ENCODE results near the gene SNX8.

SNX8 gene

GRCh38 chr7:2290877-2291276, 23.4 kb downstream of the SNX8 start:
- TF ChIP-seq GATA1 (IDR thresholded peaks at IDR 0.05; ENCODE audit: low read depth, low read length), result no peak
- no peak for TF ChIP-seq POLR2A (IDR thresholded peaks at IDR 0.05; ENCODE audit: low read length)
- DNase-seq, result no peak

DNA sequence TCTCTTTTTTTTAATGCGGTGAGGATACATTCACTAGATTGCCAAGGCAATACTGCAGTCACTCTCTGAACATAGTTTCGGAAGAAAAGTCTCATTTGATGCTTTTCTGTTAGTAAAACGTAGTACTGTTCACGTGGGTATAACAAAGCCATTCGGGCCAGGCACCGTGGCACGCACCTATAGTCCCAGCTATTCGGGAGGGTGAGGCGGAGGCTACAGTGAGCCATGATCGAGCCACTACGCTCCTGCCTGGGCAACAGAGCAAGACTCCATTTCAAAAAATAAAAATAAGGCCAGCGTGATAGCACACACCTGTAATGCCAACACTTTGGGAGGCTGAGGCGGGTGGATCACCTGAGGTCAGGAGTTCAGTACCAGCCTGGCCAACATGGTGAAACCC, 24.6 kb downstream of the SNX8 start:
- DNase-seq, result no peak
- TF ChIP-seq GATA1 (IDR thresholded peaks at IDR 0.05; ENCODE audit: low read depth, low read length) (no peak), POLR2A (IDR thresholded peaks at IDR 0.05; ENCODE audit: low read length) (no peak)

- TF ChIP-seq GATA1 (IDR thresholded peaks at IDR 0.05; ENCODE audit: low read depth, low read length) (no peak), POLR2A (IDR thresholded peaks at IDR 0.05; ENCODE audit: low read length) (no peak)
- DNase-seq, result no peak
Observed at GRCh38 chr7:2289111-2289586, 25.1 kb downstream of the SNX8 start.

DNA sequence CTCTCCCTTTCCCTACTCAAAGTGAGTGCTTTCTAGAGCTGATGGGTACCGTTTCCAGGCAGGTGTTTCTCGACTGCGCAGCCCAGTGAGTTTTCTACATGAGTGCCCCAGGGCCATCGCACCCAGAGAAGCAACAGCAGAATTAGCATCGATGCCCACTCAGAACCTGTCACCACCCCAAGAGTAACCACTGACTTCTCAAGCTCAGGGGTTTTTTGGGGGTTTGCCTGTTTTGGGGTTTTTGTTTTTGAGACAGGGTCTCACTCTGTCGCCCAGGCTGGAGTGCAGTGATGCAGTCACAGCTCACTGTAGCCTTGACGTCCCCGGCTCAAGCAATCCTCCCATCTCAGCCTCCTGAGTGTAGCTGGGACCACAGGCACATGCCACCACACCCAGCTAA, 25.7 kb downstream of the SNX8 start:
- no peak for DNase-seq
- TF ChIP-seq POLR2A (IDR thresholded peaks at IDR 0.05; ENCODE audit: low read length) (no peak), GATA1 (IDR thresholded peaks at IDR 0.05; ENCODE audit: low read depth, low read length) (no peak)

- DNase-seq, result no peak
- TF ChIP-seq POLR2A (IDR thresholded peaks at IDR 0.05; ENCODE audit: low read length) (no peak), GATA1 (IDR thresholded peaks at IDR 0.05; ENCODE audit: low read depth, low read length) (no peak)
Observed at GRCh38 chr7:2287745-2288144, 26.5 kb downstream of the SNX8 start.

DNA sequence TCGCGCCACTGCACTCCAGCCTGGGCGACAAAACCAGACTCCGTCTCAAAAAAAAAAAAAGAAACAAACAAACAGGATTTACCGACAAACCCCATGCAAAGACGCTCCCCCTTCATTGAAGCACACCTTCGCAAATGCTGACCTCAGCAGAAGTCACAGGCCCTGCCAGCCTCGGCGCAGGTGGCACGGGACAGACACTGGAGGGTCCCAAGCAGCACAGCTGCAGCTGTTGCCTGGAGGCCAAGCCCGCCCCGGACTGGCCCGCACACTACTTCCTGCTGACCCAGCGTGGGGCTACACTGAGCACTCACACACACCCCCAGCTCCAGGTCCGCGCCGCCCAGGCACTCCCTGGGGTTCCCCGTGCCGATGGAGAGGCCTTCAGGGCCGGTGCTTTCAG, 31.2 kb downstream of the SNX8 start:
- no peak for TF ChIP-seq GATA1 (IDR thresholded peaks at IDR 0.05; ENCODE audit: low read depth, low read length)
- no peak for TF ChIP-seq POLR2A (IDR thresholded peaks at IDR 0.05; ENCODE audit: low read length)
- no peak for DNase-seq

DNA sequence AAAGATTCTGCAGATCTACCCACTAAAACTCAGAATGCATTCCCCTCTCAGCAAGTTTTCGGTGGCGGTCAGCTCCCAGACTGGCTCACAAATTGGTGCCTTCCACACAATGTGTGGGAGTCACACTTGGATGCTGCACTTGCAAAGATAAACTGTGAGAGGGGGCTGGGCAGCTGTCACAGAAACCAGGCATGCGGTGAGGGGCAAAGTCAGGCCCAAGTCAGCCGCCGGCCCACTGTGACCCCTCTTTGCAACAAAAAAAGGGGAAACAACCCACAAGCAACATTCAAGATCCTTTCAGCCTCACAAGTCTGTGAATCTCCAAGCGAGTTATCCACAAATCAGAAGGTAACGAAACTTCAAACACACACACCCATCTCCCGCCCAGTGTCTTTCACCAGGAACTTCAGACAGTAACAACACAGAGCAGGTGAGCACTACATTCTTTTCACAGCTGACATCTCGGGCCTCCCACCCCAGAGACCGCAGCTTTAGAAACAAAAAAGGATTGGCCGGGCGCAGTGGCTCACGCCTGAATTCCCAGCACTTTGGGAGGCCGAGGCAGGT, 32.0 kb downstream of the SNX8 start:
- TF ChIP-seq POLR2A (IDR thresholded peaks at IDR 0.05; ENCODE audit: low read length) (no peak), GATA1 (IDR thresholded peaks at IDR 0.05; ENCODE audit: low read depth, low read length) (no peak)
- DNase-seq, result no peak

- TF ChIP-seq POLR2A (IDR thresholded peaks at IDR 0.05; ENCODE audit: low read length) (no peak), GATA1 (IDR thresholded peaks at IDR 0.05; ENCODE audit: low read depth, low read length) (no peak)
- no peak for DNase-seq
Observed at GRCh38 chr7:2281541-2281940, 32.7 kb downstream of the SNX8 start.

DNA sequence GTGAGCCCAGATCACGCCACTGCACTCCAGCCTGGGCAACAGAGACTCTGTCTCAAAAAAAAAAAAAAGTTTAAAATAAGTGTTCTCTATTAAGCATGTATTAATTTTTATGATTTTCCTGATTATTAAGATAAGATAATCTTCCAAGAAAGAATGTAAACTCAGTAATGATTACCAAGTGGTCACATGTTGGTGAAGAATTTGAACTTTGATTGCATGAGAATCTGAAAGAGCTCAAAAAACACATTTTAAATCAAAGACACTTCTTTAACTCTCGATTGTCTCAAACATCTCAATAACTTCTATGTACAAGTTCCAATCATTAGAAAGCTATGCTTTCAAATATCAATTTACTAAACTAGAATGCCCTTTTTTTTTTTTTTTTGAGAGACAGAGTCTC, 33.8 kb downstream of the SNX8 start:
- TF ChIP-seq GATA1 (IDR thresholded peaks at IDR 0.05; ENCODE audit: low read depth, low read length), result no peak
- no peak for TF ChIP-seq POLR2A (IDR thresholded peaks at IDR 0.05; ENCODE audit: low read length)
- no peak for DNase-seq

DNA sequence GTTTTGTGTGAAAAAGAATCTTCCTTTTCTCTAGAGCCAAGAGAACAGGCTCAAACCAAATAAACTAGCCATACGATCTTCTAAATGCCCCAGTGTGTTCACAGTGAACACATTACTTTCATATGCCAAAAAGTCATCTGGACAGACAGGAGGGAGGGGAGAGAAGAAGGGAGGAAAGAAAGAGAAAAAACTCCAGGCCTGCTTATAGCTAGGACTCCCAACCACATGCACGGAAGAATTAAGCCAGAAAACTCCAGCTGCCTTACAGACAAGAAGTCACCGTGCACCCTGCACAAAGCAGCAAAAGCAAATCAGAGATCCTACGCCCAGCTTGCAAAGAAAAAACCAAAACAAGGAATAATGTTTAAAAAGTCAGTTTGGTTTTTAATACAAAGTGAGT, 34.3 kb downstream of the SNX8 start:
- no peak for DNase-seq
- TF ChIP-seq GATA1 (IDR thresholded peaks at IDR 0.05; ENCODE audit: low read depth, low read length), result no peak

GRCh38 chr7:2278026-2278425, 36.2 kb downstream of the SNX8 start:
- DNase-seq, result no peak
- no peak for TF ChIP-seq GATA1 (IDR thresholded peaks at IDR 0.05; ENCODE audit: low read depth, low read length)

DNA sequence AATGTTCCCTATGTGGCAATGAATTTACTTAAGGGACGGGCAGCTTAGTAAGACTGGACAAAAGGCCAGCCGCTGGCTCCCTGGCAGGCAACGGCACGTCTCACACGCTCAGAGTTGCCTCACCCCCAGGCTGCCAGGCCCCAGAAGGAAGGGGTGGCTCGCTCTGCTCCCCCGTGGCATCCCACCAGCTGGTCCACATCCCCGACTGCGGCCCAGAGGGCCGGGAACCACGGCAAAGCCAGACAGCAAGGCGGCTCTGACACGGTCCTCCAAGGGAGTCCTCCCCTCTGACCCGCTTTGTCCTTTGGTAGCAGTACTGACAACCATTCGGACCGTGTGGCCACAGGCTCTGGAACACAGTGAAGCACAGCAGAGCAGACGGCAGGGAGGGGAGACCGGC, 38.1 kb downstream of the SNX8 start:
- TF ChIP-seq POLR2A (IDR thresholded peaks at IDR 0.05; ENCODE audit: low read length) (no peak), GATA1 (IDR thresholded peaks at IDR 0.05; ENCODE audit: low read depth, low read length) (no peak)
- DNase-seq, result no peak

DNA sequence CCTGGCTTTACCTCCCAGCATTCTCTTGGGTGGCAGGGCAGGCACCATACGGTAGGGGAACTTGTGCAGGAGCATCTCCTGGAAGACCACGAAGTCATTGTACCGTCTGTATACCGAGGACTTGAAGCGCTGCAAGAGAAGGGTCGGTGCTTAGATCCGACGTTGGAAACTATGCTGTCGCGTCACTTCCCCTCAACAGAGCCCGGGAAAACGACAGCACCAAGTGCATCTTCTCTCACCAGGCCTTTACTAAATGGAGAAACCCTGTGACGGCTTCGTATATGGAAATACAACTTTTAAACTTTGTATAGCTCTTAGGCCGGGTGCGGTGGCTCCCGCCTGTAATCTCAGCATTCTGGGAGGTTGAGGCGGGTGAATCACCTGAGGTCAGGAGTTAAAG, 39.1 kb downstream of the SNX8 start:
- no peak for DNase-seq
- no peak for TF ChIP-seq POLR2A (IDR thresholded peaks at IDR 0.05; ENCODE audit: low read length)
- TF ChIP-seq GATA1 (IDR thresholded peaks at IDR 0.05; ENCODE audit: low read depth, low read length), result no peak

DNA sequence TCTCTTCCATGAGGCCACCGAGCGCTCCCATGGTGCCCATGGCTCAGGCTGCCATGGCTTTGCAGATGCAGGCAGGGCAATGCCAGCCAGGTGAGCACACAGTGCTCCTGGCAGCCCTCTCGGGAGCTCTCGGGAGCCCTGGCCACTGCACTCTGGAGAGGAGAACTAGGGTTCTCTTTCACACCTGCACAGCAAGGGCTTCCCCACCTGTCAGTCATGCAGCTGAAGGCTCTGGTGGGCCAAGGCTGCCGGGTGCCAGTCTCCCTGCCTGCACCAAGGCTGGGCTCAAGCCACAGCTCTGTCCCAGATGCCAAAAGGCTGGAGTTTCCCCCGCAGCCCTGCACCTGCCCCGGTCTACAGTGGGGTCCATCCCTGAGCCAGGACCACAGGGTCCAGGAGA, 39.6 kb downstream of the SNX8 start:
- TF ChIP-seq GATA1 (IDR thresholded peaks at IDR 0.05; ENCODE audit: low read depth, low read length), result no peak
- no peak for TF ChIP-seq POLR2A (IDR thresholded peaks at IDR 0.05; ENCODE audit: low read length)
- no peak for DNase-seq

- DNase-seq, result no peak
- TF ChIP-seq GATA1 (IDR thresholded peaks at IDR 0.05; ENCODE audit: low read depth, low read length), result no peak
- TF ChIP-seq POLR2A (IDR thresholded peaks at IDR 0.05; ENCODE audit: low read length), result no peak
Observed at GRCh38 chr7:2273866-2274265, 40.4 kb downstream of the SNX8 start.

DNA sequence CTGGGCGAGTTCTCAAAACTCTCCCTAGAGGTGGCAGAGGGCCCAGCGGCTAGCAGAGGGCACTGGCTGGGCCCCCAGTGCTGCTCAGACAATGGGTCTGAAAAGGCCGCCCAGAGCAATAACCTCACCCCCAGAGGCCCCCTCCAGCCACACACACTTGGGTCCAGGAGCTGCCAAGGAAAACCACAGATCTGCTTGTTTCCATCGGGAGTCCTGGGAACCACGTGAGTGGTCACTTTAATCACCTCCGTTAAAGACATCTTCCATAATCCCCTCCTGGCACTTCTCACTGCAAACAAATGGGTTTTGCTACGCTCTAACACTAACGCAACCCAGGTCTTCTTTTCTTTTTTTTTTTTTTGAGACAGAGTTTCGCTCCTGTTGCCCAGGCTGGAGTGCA, 42.2 kb downstream of the SNX8 start:
- DNase-seq, result no peak
- no peak for TF ChIP-seq POLR2A (IDR thresholded peaks at IDR 0.05; ENCODE audit: low read length)
- TF ChIP-seq GATA1 (IDR thresholded peaks at IDR 0.05; ENCODE audit: low read depth, low read length), result no peak

Measured in erythroblast (primary cell).